ENCODE measurements around the gene GRM8.

Gene GRM8

DNA sequence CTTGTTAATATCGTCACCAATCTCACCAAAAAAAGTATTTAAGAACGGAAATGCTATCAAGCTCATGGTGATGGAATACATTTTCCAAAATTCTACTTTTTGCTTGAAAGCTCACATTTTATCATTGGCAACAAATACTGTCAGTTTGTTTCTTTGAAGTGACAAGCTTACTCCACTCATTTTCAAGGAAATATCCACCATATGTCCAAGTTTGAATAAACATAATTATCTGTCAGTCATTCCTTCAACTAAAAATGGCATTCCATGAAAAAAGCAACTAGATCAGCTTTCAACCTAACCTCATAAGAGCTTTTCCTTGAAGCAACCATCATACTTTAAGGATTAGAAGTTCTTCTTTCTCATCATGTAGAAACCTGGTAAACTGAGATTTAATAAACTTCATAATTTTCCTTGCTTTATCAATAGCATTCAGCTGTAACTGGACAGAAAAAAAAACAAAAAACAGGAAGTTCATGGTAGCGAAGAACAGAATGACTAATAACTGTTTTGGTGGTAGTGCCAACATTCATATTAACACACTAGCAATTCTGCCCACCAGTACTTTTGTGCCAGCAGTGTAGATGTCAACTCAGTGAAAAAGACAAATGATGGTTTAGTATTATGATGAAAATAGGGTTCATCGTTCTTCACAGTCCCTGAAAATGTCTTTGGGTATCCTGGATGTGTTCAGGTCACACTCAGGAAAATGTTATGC is 764.9 kb downstream of the GRM8 start:
- Histone ChIP-seq H3K36me3 (ENCODE audit: control insufficient read depth, insufficient read depth, low read length) (no peaks in the 10 kb centered on the region), H3K4me3 (ENCODE audit: low read depth, low read length) (no peak overlapping the region), H3K9me3 (ENCODE audit: control insufficient read depth, insufficient read depth, low read length) (no peaks in the 10 kb centered on the region), H3K9ac (ENCODE audit: low read depth, low read length) (no peak overlapping the region), H3K27ac (ENCODE audit: low read depth, low read length) (no peak overlapping the region), H3K27me3 (ENCODE audit: control insufficient read depth, insufficient read depth, low read length) (no peaks in the 10 kb centered on the region), H3K4me1 (ENCODE audit: control insufficient read depth, insufficient read depth, low read length) (no peaks in the 10 kb centered on the region)

DNA sequence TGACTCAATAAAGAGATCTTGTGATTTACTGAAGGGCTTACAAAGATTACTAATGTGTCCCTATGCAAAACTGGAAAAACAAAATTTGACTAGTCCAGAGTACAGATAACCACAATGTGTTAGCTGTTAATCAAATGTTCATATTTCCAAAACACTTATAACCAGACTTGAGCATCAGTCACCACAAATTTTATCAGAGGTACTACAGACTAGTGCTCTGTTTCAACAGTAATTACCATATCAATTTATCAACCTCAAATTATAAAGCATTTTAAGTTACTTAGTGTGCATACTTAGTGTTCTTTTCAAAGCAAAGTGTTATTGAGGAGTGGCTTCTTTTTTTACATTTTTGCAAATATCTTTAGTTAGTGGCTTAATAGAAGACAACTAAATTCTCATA is 765.9 kb downstream of the GRM8 start:
- Histone ChIP-seq H3K4me3 (ENCODE audit: low read depth, low read length) (no peak overlapping the region), H3K27ac (ENCODE audit: low read depth, low read length) (no peak overlapping the region), H3K36me3 (ENCODE audit: control insufficient read depth, insufficient read depth, low read length) (no peaks in the 10 kb centered on the region), H3K9me3 (ENCODE audit: control insufficient read depth, insufficient read depth, low read length) (no peaks in the 10 kb centered on the region), H3K27me3 (ENCODE audit: control insufficient read depth, insufficient read depth, low read length) (no peaks in the 10 kb centered on the region), H3K4me1 (ENCODE audit: control insufficient read depth, insufficient read depth, low read length) (no peaks in the 10 kb centered on the region), H3K9ac (ENCODE audit: low read depth, low read length) (no peak overlapping the region)

DNA sequence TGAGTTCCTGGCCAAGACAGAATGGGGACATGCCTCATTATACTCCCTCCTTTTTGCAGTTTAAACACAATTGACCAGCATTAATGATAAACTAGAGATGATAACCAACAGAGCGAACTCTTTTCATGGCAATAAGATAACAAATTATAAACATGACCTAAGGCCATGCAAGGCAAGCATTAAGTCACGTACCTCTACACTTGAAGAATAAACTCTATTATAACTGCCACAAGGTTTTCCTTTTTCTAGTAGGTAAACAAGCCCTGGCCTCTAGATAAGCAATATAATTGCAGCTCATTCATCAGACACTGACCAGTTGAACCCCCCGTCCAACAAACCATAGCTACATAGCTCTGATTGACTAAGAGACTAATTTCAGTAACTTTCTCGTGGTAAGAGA is 767.0 kb downstream of the GRM8 start:
- Histone ChIP-seq H3K27me3 (ENCODE audit: control insufficient read depth, insufficient read depth, low read length) (no peaks in the 10 kb centered on the region), H3K9ac (ENCODE audit: low read depth, low read length) (no peak overlapping the region), H3K4me3 (ENCODE audit: low read depth, low read length) (no peak overlapping the region), H3K9me3 (ENCODE audit: control insufficient read depth, insufficient read depth, low read length) (no peaks in the 10 kb centered on the region), H3K27ac (ENCODE audit: low read depth, low read length) (no peak overlapping the region), H3K36me3 (ENCODE audit: control insufficient read depth, insufficient read depth, low read length) (no peaks in the 10 kb centered on the region), H3K4me1 (ENCODE audit: control insufficient read depth, insufficient read depth, low read length) (no peaks in the 10 kb centered on the region)

DNA sequence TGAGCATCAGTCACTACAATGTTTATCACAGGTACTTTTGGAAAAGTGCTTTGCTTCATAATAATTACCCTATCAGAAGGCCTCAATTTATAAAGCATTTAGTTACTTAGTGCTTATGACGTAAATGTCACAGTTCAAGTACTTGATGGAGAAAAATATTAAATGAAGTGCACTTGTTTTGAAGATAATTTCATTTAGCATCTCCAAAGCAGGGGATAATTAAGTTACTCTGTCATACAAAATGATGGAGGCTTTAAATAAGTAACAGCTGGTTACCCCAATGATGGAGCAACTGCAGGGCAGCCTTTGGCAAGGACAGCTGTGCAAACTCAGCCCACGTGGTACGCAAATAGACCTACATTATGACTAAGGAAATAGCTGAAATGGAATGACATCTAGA is 768.8 kb downstream of the GRM8 start:
- Histone ChIP-seq H3K27ac (ENCODE audit: low read depth, low read length) (no peak overlapping the region), H3K27me3 (ENCODE audit: control insufficient read depth, insufficient read depth, low read length) (no peaks in the 10 kb centered on the region), H3K9me3 (ENCODE audit: control insufficient read depth, insufficient read depth, low read length) (no peaks in the 10 kb centered on the region), H3K4me1 (ENCODE audit: control insufficient read depth, insufficient read depth, low read length) (no peaks in the 10 kb centered on the region), H3K9ac (ENCODE audit: low read depth, low read length) (no peak overlapping the region), H3K36me3 (ENCODE audit: control insufficient read depth, insufficient read depth, low read length) (no peaks in the 10 kb centered on the region), H3K4me3 (ENCODE audit: low read depth, low read length) (no peak overlapping the region)

DNA sequence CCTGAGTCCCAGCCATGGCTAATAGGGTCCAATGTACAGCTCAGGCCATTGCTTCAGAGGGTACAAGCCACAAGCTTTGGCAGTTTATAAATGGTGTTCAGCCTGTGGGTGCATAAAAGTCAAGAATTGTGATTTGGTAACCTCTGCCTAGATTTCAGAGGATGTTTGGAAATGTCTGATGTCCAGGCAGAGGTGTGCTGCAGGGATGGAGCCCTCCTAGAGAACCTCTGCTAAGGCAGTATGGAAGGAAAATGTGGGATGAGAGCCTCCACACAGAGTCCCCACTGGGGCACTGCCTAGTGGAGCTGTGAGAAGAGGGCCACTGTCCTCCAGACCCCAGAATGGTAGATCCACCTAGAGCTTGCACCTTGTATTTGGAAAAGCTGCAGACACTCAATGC is 779.9 kb downstream of the GRM8 start:
- no peaks in the 10 kb centered on the region for H3K27me3 ChIP-seq (ENCODE audit: control insufficient read depth, insufficient read depth, low read length)
- no peak overlapping the region for H3K9ac ChIP-seq (ENCODE audit: low read depth, low read length)
- no peaks in the 10 kb centered on the region for H3K36me3 ChIP-seq (ENCODE audit: control insufficient read depth, insufficient read depth, low read length)
- no peak overlapping the region for H3K4me3 ChIP-seq (ENCODE audit: low read depth, low read length)
- H3K9me3 ChIP-seq (ENCODE audit: control insufficient read depth, insufficient read depth, low read length) = peaks cover 19% of the 10 kb centered on the region; the same call in 1 of the 2 replicates
- no peak overlapping the region for H3K27ac ChIP-seq (ENCODE audit: low read depth, low read length)
- H3K4me1 ChIP-seq (ENCODE audit: control insufficient read depth, insufficient read depth, low read length) = no peaks in the 10 kb centered on the region

DNA sequence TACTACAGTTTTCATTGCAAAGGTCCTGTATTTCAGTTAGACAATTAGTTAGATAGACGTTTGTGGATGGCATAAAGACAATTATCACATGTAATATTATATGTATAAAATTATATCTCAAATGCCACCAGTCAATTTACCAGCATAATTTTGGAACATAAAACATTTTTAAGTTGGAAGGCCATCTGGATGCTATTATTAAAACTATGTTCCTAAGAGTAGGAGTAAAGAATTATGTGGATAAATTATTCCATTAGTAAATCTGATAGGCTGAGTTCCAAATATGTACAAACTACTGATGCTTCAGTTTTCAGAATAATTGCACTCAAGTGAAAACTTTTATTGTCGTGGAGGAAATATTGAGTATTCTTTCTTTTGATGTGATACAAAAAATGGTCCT is 790.3 kb downstream of the GRM8 start:
- Histone ChIP-seq H3K4me3 (ENCODE audit: low read depth, low read length) (no peak overlapping the region), H3K27ac (ENCODE audit: low read depth, low read length) (no peak overlapping the region), H3K36me3 (ENCODE audit: control insufficient read depth, insufficient read depth, low read length) (no peaks in the 10 kb centered on the region), H3K4me1 (ENCODE audit: control insufficient read depth, insufficient read depth, low read length) (no peaks in the 10 kb centered on the region), H3K9me3 (ENCODE audit: control insufficient read depth, insufficient read depth, low read length) (no peaks in the 10 kb centered on the region), H3K27me3 (ENCODE audit: control insufficient read depth, insufficient read depth, low read length) (no peaks in the 10 kb centered on the region), H3K9ac (ENCODE audit: low read depth, low read length) (no peak overlapping the region)

DNA sequence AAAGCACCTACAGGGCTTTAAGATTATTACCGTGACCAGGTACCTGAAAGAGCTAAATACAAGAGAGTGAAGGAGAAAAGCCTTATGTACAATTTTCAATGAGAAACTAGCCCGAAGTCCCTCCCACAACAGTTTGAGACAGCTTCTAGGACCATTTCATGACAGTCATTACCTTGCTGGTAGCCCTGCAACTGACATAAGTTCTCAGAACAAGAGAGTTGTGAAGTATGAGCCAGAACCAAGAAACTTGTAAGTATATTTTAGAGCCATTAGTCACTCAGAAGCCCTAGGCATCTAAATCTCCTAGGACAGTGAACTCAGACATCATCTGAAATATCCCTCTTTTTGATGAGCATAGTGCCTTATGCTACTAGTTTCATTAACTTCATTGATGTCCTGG is 792.1 kb downstream of the GRM8 start:
- no peak overlapping the region for H3K27ac ChIP-seq (ENCODE audit: low read depth, low read length)
- H3K36me3 ChIP-seq (ENCODE audit: control insufficient read depth, insufficient read depth, low read length) = no peaks in the 10 kb centered on the region
- no peak overlapping the region for H3K9ac ChIP-seq (ENCODE audit: low read depth, low read length)
- H3K27me3 ChIP-seq (ENCODE audit: control insufficient read depth, insufficient read depth, low read length) = no peaks in the 10 kb centered on the region
- H3K4me1 ChIP-seq (ENCODE audit: control insufficient read depth, insufficient read depth, low read length) = no peaks in the 10 kb centered on the region
- no peak overlapping the region for H3K4me3 ChIP-seq (ENCODE audit: low read depth, low read length)
- H3K9me3 ChIP-seq (ENCODE audit: control insufficient read depth, insufficient read depth, low read length) = no peaks in the 10 kb centered on the region

DNA sequence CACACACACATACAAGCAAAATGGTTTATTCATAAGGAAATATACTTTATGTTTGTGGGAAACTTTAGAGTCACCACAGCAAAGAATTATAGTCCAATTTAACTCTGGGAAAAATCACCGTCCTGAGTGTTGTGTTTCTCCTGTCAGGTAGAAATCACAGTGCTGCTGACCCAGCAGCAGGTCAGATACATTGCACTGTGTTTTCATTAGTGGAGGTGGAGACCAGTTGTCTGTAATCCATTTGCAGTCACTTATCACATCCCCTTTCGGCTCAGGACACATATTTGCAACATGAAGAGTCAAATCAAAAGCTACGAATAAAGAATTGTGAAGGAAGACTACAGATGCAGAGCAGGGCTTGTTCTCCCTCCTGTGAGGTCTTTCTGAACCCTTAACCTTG is 799.6 kb downstream of the GRM8 start:
- H3K27ac ChIP-seq (ENCODE audit: low read depth, low read length) = no peak overlapping the region
- H3K36me3 ChIP-seq (ENCODE audit: control insufficient read depth, insufficient read depth, low read length) = no peaks in the 10 kb centered on the region
- no peaks in the 10 kb centered on the region for H3K4me1 ChIP-seq (ENCODE audit: control insufficient read depth, insufficient read depth, low read length)
- H3K9ac ChIP-seq (ENCODE audit: low read depth, low read length) = no peak overlapping the region
- no peaks in the 10 kb centered on the region for H3K9me3 ChIP-seq (ENCODE audit: control insufficient read depth, insufficient read depth, low read length)
- no peak overlapping the region for H3K4me3 ChIP-seq (ENCODE audit: low read depth, low read length)
- no peaks in the 10 kb centered on the region for H3K27me3 ChIP-seq (ENCODE audit: control insufficient read depth, insufficient read depth, low read length)

DNA sequence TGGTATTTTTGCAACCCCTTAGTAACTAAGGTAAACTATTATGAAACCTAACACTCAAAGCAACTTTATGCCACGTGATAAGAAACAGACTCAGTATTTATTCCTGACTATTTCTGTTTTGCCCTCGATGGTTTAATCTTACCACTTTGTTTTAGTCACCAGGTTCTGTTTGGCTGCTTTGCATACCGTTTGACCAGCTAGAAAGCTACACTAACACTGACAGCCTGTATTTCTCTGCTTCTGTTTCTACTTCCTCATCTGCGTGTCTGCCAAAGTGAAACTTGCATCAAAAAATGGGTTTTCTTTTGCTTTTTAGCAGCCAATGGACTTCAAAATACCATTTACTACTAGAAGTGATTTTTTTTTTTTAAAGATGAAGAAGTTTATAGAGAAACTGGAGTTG is 802.5 kb downstream of the GRM8 start:
- Histone ChIP-seq H3K9me3 (ENCODE audit: control insufficient read depth, insufficient read depth, low read length) (no peaks in the 10 kb centered on the region), H3K9ac (ENCODE audit: low read depth, low read length) (no peak overlapping the region), H3K4me3 (ENCODE audit: low read depth, low read length) (no peak overlapping the region), H3K4me1 (ENCODE audit: control insufficient read depth, insufficient read depth, low read length) (no peaks in the 10 kb centered on the region), H3K36me3 (ENCODE audit: control insufficient read depth, insufficient read depth, low read length) (no peaks in the 10 kb centered on the region), H3K27me3 (ENCODE audit: control insufficient read depth, insufficient read depth, low read length) (no peaks in the 10 kb centered on the region), H3K27ac (ENCODE audit: low read depth, low read length) (no peak overlapping the region)

DNA sequence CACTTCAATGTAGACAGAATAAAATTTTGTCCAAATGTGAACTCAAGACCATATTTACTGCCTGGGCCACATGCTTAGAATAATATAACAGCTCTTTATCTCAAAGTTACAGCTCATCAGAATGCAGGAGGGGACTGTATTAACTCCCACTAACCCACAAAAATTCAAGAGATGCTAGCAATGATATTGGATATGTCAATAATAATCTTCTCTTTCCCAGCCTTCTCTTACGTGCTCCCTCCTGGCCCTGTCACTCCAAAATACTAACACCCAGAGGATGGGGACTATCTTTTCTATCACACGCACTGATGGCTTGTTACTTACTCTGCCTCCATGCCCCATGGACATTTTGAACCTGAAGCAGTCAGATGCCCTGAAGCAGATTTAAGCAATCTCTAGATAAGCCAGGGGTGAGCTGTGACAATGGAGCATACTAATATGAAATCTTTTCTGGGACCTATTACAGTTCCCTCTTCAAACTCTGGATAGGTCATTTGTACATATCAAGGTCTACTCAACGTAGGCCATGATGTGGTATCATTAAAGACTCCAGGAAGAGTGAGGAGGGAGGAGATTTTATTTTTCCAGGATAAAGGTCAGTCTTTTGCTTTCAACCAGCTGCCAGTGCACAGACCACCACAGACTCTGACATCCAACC is 803.0 kb downstream of the GRM8 start:
- Histone ChIP-seq H3K4me1 (ENCODE audit: control insufficient read depth, insufficient read depth, low read length) (no peaks in the 10 kb centered on the region), H3K36me3 (ENCODE audit: control insufficient read depth, insufficient read depth, low read length) (no peaks in the 10 kb centered on the region), H3K4me3 (ENCODE audit: low read depth, low read length) (no peak overlapping the region), H3K9me3 (ENCODE audit: control insufficient read depth, insufficient read depth, low read length) (no peaks in the 10 kb centered on the region), H3K9ac (ENCODE audit: low read depth, low read length) (no peak overlapping the region), H3K27ac (ENCODE audit: low read depth, low read length) (no peak overlapping the region), H3K27me3 (ENCODE audit: control insufficient read depth, insufficient read depth, low read length) (no peaks in the 10 kb centered on the region)

DNA sequence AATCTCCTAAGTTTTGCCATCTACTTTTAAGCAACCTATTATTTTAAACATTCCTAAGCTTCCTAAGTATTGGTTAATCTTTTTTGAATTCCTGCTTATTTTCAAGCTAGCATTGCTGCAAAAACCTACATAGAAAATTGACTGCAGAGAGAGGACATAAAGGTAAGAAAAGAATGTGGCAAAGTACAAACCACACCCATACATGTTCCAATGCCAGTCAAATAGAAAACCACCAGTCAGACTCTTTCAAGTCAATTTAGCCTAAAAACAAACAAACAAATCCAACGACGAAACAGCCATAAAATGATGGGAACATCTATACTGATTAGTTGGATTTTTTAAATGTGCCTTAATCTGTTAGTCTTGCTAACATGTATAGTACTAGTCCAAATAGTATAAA is 804.8 kb downstream of the GRM8 start:
- no peak overlapping the region for H3K9ac ChIP-seq (ENCODE audit: low read depth, low read length)
- H3K27ac ChIP-seq (ENCODE audit: low read depth, low read length) = no peak overlapping the region
- no peaks in the 10 kb centered on the region for H3K27me3 ChIP-seq (ENCODE audit: control insufficient read depth, insufficient read depth, low read length)

More for the DNA sequence above, 804.8 kb downstream of the GRM8 start:
- Histone ChIP-seq H3K4me3 (ENCODE audit: low read depth, low read length) (no peak overlapping the region), H3K9me3 (ENCODE audit: control insufficient read depth, insufficient read depth, low read length) (no peaks in the 10 kb centered on the region), H3K4me1 (ENCODE audit: control insufficient read depth, insufficient read depth, low read length) (no peaks in the 10 kb centered on the region), H3K36me3 (ENCODE audit: control insufficient read depth, insufficient read depth, low read length) (no peaks in the 10 kb centered on the region)

All from HUES48 (cell line).